Esophagus muscularis mucosa (tissue), 3 donors: Measurements from ENCODE around the gene TLR2.

Experiments
- CTCF ChIP-seq, 3 experiments: fragments of 200-600 bp in 2 of 3; fragments of 450-650 bp in 1 of 3; sonication (generic) in 2 of 3; IDR thresholded peaks; one replicate each; pipeline ENCODE4 v1.5.1; 2017 to 2019; ENCODE audit warnings: antibody characterized with exemption in 3 of 3, mild to moderate bottlenecking in 2 of 3, moderate library complexity in 1 of 3
- POLR2A ChIP-seq: fragments of 450-650 bp; IDR thresholded peaks from one replicate; pipeline ENCODE4 v1.6.1; 2017; ENCODE audit warnings: antibody characterized with exemption, moderate library complexity, mild to moderate bottlenecking, low read depth

DNA sequence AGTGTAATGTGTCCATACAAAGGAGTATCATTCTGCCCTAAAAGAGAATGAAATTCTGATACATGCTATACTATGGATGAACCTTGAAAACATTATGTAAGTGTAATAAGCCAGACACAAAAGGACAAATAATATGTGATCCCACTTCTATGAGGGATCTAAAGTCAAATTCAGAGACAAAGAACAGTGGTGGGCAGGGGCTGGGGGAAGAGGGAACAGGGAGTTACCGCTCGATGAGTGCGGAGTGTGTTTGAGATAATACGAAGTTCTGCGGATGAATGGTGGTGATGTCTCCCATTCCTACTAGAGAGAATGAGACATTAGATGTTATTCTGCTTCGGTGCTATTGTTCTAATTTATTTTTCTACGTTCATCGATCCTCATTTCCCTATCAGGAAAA lies 46.1 kb upstream of the TLR2 start:
- no peak for TF ChIP-seq CTCF (IDR thresholded peaks at IDR 0.05)
- no peak for TF ChIP-seq POLR2A
